ENCODE results near the gene DHCR7.

DHCR7 gene

DNA sequence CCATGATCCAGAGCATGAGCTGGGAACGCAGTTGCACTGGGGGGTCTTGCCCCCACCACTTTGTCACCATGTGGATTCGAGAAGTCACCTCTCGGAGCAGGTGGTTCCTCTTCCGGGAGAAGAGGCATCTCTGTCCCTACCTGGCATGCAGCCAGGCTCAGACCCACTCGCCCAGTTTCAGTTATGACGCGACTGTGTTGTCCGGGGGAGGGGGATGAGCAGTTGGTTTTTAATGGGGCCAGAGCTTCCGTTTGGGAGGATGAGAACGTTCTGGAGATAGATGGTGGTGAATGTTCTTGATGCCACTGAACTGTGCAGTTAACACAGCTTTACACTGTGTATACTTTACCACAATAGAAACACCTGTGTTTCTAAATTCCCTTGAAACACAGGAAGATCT is 41.5 kb downstream of the DHCR7 start:
- no peak for DNase-seq

DNA sequence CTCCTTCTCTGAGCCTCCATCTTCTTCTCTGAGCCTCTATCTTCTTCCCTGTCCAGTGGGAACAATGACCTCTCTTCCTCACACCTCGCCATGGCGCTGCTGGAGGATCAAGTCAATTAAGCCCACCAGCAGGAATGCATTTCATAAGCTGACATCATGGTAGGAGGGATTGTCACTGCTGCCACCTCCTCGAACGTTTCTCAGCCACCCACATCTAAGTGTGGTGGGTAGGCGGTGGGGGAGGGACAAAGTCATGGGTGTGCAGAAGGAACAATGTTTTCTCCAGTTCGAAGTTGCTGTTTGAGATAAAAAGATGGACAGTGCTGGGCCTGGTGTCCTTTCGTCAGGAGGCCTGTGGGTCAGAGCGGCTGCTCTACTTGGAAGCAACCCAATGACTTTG is 44.0 kb downstream of the DHCR7 start:
- no peak for DNase-seq

DNA sequence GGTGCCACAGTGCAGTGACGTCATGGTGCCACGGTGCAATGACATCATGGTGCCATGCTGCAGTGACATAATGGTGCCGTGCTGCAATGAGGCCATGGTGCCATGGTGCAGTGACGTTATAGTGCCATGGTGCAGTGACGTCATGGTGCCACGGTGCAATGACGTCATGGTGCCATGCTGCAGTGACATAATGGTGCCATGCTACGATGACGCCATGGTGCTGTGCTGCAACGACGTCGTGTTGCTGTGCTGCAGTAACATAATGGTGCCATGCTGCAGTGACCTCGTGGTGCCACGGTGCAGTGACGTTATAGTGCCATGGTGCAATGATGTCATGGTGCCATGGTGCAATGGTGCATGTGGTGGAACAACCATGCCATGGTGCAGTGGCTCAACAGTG is 45.3 kb downstream of the DHCR7 start:
- no peak for DNase-seq

DNA sequence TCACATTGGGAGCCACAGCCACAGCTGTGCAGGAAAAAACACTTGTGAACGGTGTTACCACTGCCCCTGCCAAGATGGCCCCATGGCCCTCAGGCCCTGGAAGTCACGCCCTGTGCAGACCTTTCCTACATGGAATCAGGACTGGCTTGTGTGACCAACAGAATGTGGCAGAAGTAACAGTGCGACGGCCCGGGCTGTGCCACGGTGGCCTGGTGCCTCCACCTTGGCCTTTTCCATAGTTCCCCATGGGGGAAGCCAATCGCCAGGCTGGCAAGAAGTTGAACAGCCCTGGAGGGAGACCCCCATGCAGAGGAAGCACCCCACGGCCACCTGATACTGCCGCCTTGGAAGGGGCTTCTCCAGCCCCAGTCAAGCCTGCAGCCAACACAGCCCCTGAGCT is 48.0 kb downstream of the DHCR7 start:
- DNase-seq = no peak

- DNase-seq = no peak
Measured at GRCh38 chr11:71399341-71399740, 48.9 kb downstream of the DHCR7 start.

GRCh38 chr11:71397961-71398360 is 50.2 kb downstream of the DHCR7 start:
- no peak for DNase-seq

- no peak for DNase-seq
Measured at GRCh38 chr11:71397331-71397860, 50.8 kb downstream of the DHCR7 start.

- DNase-seq = no peak
Measured at GRCh38 chr11:71396548-71397123, 51.6 kb downstream of the DHCR7 start.

DNA sequence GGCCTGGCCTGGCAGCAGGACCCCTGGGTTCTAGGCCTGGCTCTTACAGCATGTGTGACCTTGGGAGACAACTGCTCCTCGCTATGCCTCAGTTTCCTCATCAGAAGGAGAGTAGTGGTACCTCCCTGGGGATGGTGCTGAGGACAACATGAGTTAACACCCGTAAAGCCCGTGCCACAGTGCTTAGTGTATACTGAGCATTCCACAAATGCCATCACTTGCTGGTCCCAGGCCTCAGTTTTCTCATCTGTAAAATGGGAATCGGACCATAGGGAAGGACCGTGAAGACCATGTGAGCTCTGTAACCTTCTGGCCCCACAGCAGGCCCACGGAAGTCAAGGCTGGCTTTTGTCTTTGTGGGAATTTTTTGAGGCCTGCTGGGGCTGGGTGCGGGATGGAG is 52.4 kb downstream of the DHCR7 start:
- no peak for DNase-seq

GRCh38 chr11:71395263-71395560 is 53.0 kb downstream of the DHCR7 start:
- DNase-seq = no peak

- DNase-seq = no peak
Measured at GRCh38 chr11:71393283-71393682, 54.9 kb downstream of the DHCR7 start.

- DNase-seq = no peak
Measured at GRCh38 chr11:71391796-71392195, 56.4 kb downstream of the DHCR7 start.

GRCh38 chr11:71391352-71391751 is 56.8 kb downstream of the DHCR7 start:
- no peak for DNase-seq

DNA sequence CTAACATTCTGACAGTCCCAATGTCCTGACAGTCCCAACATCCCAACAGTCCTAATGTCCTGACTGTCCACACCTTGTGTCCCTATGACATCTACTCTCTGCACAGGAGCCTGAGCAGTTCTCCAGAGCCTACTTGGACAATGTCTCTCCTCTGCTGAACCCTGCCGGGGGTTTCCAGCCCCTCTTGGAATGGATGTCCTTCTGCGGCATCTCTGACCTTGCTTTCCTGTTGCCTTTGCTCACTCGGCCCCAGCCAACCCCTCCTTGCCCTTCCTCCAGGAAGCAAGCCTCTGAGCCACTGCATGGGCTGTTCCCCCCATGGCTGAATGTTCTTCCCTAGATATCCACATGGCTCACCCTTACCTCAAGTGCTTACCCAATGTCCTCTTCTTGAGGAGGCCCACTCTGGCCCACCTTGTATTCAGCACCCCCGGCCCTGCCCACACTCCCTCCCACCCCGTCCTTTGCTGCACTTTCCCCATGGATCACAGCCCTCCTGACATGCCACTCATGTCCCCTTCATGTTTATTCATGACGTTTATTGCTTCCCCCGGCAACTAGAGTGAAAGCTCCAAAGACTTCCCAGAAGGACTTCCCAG is 59.5 kb downstream of the DHCR7 start:
- DNase-seq = no peak

- no peak for DNase-seq
Measured at GRCh38 chr11:71387784-71388636, 60.2 kb downstream of the DHCR7 start.

DNA sequence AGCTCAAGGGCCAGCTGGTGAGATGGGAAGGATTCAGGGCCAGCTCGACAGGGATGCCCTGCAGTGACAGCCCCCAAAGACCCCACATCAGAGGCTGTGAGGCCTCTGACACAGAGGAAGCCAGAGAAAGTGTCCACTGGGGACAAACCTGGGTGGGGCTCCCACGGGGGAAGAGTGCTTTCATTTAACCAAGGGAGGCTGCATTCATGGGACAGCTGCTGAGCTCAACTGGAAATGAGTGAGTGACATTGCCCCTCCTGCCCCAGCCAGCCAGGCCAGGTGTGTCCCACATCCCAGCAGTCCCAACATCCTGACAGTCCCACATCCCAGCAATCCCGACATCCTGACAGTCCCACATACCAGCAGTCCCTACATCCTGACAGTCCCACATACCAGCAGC is 61.0 kb downstream of the DHCR7 start:
- DNase-seq = no peak

DNA sequence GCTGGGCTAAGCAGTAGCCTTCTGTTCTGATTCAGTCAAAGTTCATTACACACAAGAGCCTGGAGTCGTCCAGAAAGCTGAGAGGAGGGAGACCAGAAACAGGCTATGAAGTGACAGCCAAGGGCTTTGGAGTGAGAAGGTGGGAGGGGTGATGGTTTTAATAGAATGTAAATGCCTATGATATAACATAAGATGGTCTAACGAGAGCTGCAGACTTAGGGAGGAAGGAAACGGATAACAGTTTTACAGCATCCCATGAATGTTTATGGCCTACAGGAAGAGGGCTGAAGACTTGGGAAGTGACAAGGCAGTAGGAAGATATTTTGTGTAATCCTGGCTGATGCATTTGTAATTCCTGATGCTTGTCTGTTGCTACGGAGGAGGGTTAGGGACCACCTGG is 62.0 kb downstream of the DHCR7 start:
- DNase-seq = no peak

DNA sequence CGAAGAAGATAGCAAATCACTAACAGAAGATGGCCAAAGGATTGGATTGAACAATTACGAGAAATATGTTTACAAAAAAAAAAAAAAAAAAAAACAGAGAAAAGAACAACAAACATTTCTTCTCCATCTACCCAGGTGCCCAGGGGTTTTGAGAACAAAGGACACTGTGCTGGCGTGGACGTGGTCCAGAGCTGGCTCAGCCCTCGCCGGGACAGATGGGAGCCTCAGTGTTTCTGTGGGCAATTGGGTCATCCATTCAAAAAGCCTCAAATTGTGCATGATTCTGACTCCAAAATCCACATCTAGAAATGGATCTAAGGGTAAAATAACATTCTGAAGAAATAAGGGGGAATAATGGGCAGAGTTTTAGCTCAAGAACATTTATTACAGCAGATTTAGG is 63.1 kb downstream of the DHCR7 start:
- DNase-seq = no peak

- DNase-seq = no peak
Measured at GRCh38 chr11:71384561-71384960, 63.6 kb downstream of the DHCR7 start.

Measured in GOT3 (cell line).